Esophagus squamous epithelium (tissue), 4 donors: ENCODE measurements around the gene SLC12A7.

Source experiments
- POLR2A ChIP-seq, 4 donors: fragments of 450-650 bp; IDR thresholded peaks; one replicate each; pipeline ENCODE4 v1.6.1; 2017; ENCODE audit warnings: antibody characterized with exemption in 4 of 4, mild to moderate bottlenecking in 4 of 4, moderate library complexity in 3 of 4
- TF ChIP-seq, protein P1 (sequence below), 6 experiments: fragments of 450-650 bp in 4 of 6; fragments of 200-600 bp in 2 of 6; sonication (generic) in 2 of 6; IDR thresholded peaks; one replicate each; pipeline ENCODE4 v1.5.1; 2016 to 2019; ENCODE audit warnings: antibody characterized with exemption in 6 of 6, mild to moderate bottlenecking in 4 of 6, moderate library complexity in 4 of 6

DNA sequence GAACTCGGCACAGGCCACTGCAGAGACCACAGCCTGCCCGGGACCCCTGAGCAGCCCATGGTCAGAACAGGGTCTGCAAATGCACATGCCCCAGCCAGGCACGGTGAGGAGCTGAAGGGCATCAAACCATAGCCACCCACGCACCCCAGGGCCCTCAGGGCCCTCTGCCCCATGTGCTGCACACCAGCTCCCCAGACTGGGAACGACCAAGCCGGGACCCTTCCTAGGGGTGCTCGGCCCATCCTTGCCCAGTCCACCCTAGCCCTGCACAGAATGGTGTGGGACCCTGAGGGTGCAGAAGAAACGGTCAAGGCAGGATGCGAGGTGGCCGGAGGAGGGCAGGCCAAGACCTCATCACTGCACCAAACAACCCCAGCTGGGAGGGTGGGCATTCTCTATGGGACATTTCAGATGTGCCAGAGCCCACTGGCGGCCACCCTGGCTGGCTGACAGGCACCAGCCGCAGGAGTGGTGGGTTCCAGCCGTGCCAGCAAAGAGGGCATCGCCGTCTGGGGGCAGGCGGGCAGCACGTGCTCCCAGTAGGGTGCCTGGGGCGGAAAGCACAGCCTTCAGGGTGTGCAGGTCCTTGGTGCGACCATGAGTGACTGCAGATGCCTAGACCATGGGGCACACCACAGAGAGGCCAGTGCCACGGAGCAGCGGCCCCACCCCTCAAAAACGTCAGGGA, 16.4 kb downstream of the SLC12A7 start:
- TF ChIP-seq POLR2A (IDR thresholded peaks at IDR 0.05) = no peak
- TF ChIP-seq, protein P1, sequence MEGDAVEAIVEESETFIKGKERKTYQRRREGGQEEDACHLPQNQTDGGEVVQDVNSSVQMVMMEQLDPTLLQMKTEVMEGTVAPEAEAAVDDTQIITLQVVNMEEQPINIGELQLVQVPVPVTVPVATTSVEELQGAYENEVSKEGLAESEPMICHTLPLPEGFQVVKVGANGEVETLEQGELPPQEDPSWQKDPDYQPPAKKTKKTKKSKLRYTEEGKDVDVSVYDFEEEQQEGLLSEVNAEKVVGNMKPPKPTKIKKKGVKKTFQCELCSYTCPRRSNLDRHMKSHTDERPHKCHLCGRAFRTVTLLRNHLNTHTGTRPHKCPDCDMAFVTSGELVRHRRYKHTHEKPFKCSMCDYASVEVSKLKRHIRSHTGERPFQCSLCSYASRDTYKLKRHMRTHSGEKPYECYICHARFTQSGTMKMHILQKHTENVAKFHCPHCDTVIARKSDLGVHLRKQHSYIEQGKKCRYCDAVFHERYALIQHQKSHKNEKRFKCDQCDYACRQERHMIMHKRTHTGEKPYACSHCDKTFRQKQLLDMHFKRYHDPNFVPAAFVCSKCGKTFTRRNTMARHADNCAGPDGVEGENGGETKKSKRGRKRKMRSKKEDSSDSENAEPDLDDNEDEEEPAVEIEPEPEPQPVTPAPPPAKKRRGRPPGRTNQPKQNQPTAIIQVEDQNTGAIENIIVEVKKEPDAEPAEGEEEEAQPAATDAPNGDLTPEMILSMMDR (IDR thresholded peaks at IDR 0.05) = no peak
